HG02642 (cell line): ENCODE results near the gene KDM2B.

Source experiments
- ATAC-seq: cut with Tn5 transposase; IDR thresholded peaks from one replicate; pipeline ENCODE4 v1.9.1; 2021; ENCODE audit warnings: mild to moderate bottlenecking; ENCODE audit not compliant: unreplicated experiment, poor library complexity

Gene KDM2B

GRCh38 chr12:121441555-121441954 lies 139.3 kb downstream of the KDM2B start:
- ATAC-seq, result no peak

- no peak for ATAC-seq
Observed at GRCh38 chr12:121440768-121441167, 140.1 kb downstream of the KDM2B start.

- ATAC-seq, result no peak
Observed at GRCh38 chr12:121439715-121440114, 141.1 kb downstream of the KDM2B start.

- ATAC-seq, result no peak
Observed at GRCh38 chr12:121438905-121439304, 141.9 kb downstream of the KDM2B start.

- no peak for ATAC-seq
Observed at GRCh38 chr12:121436706-121437105, 144.1 kb downstream of the KDM2B start.

GRCh38 chr12:121432740-121433480 lies 147.9 kb downstream of the KDM2B start:
- no peak for ATAC-seq

- no peak for ATAC-seq
Observed at GRCh38 chr12:121430833-121431415, 149.9 kb downstream of the KDM2B start.

- no peak for ATAC-seq
Observed at GRCh38 chr12:121428883-121429282, 151.9 kb downstream of the KDM2B start.

- no peak for ATAC-seq
Observed at GRCh38 chr12:121427556-121428050, 153.2 kb downstream of the KDM2B start.

- ATAC-seq, result no peak
Observed at GRCh38 chr12:121424624-121424975, 156.2 kb downstream of the KDM2B start.

GRCh38 chr12:121423682-121424623 lies 156.9 kb downstream of the KDM2B start:
- ATAC-seq, result no peak

GRCh38 chr12:121423253-121423652 lies 157.6 kb downstream of the KDM2B start:
- ATAC-seq, result no peak

GRCh38 chr12:121420109-121420508 lies 160.7 kb downstream of the KDM2B start:
- ATAC-seq, result no peak

- ATAC-seq, result no peak
Observed at GRCh38 chr12:121417847-121418246, 163.0 kb downstream of the KDM2B start.

GRCh38 chr12:121413917-121414316 lies 166.9 kb downstream of the KDM2B start:
- ATAC-seq, result no peak

GRCh38 chr12:121405211-121405610 lies 175.6 kb downstream of the KDM2B start:
- ATAC-seq, result no peak

- no peak for ATAC-seq
Observed at GRCh38 chr12:121404734-121405133, 176.1 kb downstream of the KDM2B start.

- no peak for ATAC-seq
Observed at GRCh38 chr12:121403721-121404120, 177.1 kb downstream of the KDM2B start.

- peak; percentile 30 for ATAC-seq
Observed at GRCh38 chr12:121400332-121401139, 180.3 kb downstream of the KDM2B start.
